IMR-90 (cell line): ENCODE measurements around the gene TRAT1. TPM values are rescaled to one million over a fixed set of nuclear protein-coding genes. Genes with fewer than 3 reads are reported as not detected.

Experiments
- ATAC-seq: fragments of 200-7000 bp; cut with Tn5 transposase; 2 replicates; pipeline ENCODE4 v1.9.1; 2020; ENCODE audit warnings: low read depth, mild to moderate bottlenecking, moderate library complexity
- BruUV-seq: library from RNA; stranded (reverse); fragments of 400-500 nt; replicated peaks from 2 replicates; lab custom pipeline; 2021; lab: Mats Ljungman, UMichigan
- CTCF ChIA-PET: fragments of 300-600 bp; formaldehyde crosslinking; extraction: SDS; loops from one replicate; lab custom pipeline; 2021; ENCODE audit warnings: antibody characterized with exemption; lab: Yijun Ruan, JAX
- POLR2A ChIA-PET: fragments of 300-600 bp; sonication (Branson Sonifier 250); formaldehyde crosslinking; loops from one replicate; lab custom pipeline; 2022; ENCODE audit warnings: antibody characterized with exemption; ENCODE audit not compliant: unreplicated experiment; lab: Charles Lee
- DNase-seq: peaks from one replicate; pipeline ENCODE4 v3.0.0; 2013
- H2AFZ ChIP-seq: replicated peaks from 2 replicates; pipeline ENCODE3; 2013; ENCODE audit warnings: low read length, mild to moderate bottlenecking; ENCODE audit not compliant: poor library complexity
- H2AK5ac ChIP-seq: 2 replicates; pipeline ENCODE4 v1.6.1; 2013; ENCODE audit warnings: low read depth, low read length, inconsistent platforms
- H2AK9ac ChIP-seq: replicated peaks from 2 replicates; pipeline ENCODE3; 2013; ENCODE audit warnings: mild to moderate bottlenecking, low read depth, low read length, moderate library complexity; ENCODE audit not compliant: poor library complexity
- H2BK120ac ChIP-seq: 2 replicates; pipeline ENCODE4 v1.6.1; 2013; ENCODE audit warnings: low read depth, low read length, inconsistent platforms
- H2BK15ac ChIP-seq: 3 replicates; pipeline ENCODE4 v1.6.1; 2013; ENCODE audit warnings: low read depth, low read length, inconsistent platforms
- H2BK20ac ChIP-seq: 2 replicates; pipeline ENCODE4 v1.6.1; 2013; ENCODE audit warnings: low read depth, mild to moderate bottlenecking, inconsistent platforms, low read length, moderate library complexity
- H2BK5ac ChIP-seq: 2 replicates; pipeline ENCODE4 v1.6.1; 2013; ENCODE audit warnings: mild to moderate bottlenecking, low read depth, low read length, inconsistent platforms; ENCODE audit not compliant: poor library complexity, severe bottlenecking
- H3K14ac ChIP-seq: replicated peaks from 2 replicates; pipeline ENCODE4 v1.6.1; 2013; ENCODE audit warnings: low read depth, low read length, inconsistent platforms
- H3K18ac ChIP-seq: 2 replicates; pipeline ENCODE4 v1.6.1; 2013; ENCODE audit warnings: low read depth, low read length, control low read depth
- H3K23ac ChIP-seq: 2 replicates; pipeline ENCODE4 v1.6.1; 2013; ENCODE audit warnings: low read depth, low read length, inconsistent platforms
- H3K27ac ChIP-seq: 2 replicates; pipeline ENCODE4 v1.5.1; 2013; ENCODE audit warnings: mild to moderate bottlenecking, control low read depth, low read length; ENCODE audit not compliant: insufficient read depth
- H3K27me3 ChIP-seq: 2 replicates; pipeline ENCODE4 v1.6.1; 2013; ENCODE audit warnings: low read length; ENCODE audit not compliant: control insufficient read depth, insufficient read depth
- H3K36me3 ChIP-seq: 2 replicates; pipeline ENCODE4 v1.6.1; 2013; ENCODE audit warnings: low read length, mixed read lengths; ENCODE audit not compliant: control insufficient read depth, insufficient read depth
- H3K4ac ChIP-seq: 2 replicates; pipeline ENCODE4 v1.6.1; 2013; ENCODE audit warnings: low read depth, low read length, inconsistent platforms
- H3K4me1 ChIP-seq: 2 replicates; pipeline ENCODE4 v1.6.1; 2013; ENCODE audit warnings: low read length, mixed read lengths; ENCODE audit not compliant: control insufficient read depth, insufficient read depth
- H3K4me2 ChIP-seq: 2 replicates; pipeline ENCODE4 v1.6.1; 2013; ENCODE audit warnings: low read depth, mild to moderate bottlenecking, control low read depth, low read length, moderate library complexity
- H3K4me3 ChIP-seq: 2 replicates; pipeline ENCODE4 v1.5.1; 2013; ENCODE audit warnings: low read depth, mild to moderate bottlenecking, control low read depth, low read length, moderate library complexity; ENCODE audit not compliant: insufficient read depth
- H3K56ac ChIP-seq: 2 replicates; pipeline ENCODE4 v1.6.1; 2013; ENCODE audit warnings: low read length, inconsistent platforms; ENCODE audit not compliant: insufficient read depth; ENCODE audit errors: extremely low read depth
- H3K79me1 ChIP-seq, 2 experiments: 2 replicates each; pipeline ENCODE4 v1.6.1; 2013; ENCODE audit warnings: low read length in 2 of 2, inconsistent platforms in 1 of 2, low read depth in 1 of 2
- H3K9ac ChIP-seq: 2 replicates; pipeline ENCODE4 v1.6.1; 2013; ENCODE audit warnings: low read depth, low read length, control low read depth
- H3K9me1 ChIP-seq: 2 replicates; pipeline ENCODE4 v1.6.1; 2013; ENCODE audit warnings: low read length, inconsistent platforms; ENCODE audit not compliant: insufficient read depth
- H3K9me3 ChIP-seq: 2 replicates; pipeline ENCODE4 v1.6.1; 2013; ENCODE audit warnings: low read length; ENCODE audit not compliant: control insufficient read depth, insufficient read depth
- H4K20me1 ChIP-seq: 2 replicates; pipeline ENCODE4 v1.6.1; 2013; ENCODE audit warnings: low read length, inconsistent platforms; ENCODE audit not compliant: insufficient read depth
- H4K5ac ChIP-seq: 2 replicates; pipeline ENCODE4 v1.6.1; 2013; ENCODE audit warnings: mild to moderate bottlenecking, low read depth, low read length, control low read depth
- H4K8ac ChIP-seq, 2 experiments: 2 replicates each; pipeline ENCODE4 v1.6.1; 2013; ENCODE audit warnings: low read depth in 2 of 2, low read length in 2 of 2, control low read depth in 1 of 2, inconsistent platforms in 1 of 2
- H4K91ac ChIP-seq: 2 replicates; pipeline ENCODE4 v1.6.1; 2013; ENCODE audit warnings: low read depth, low read length, inconsistent platforms; ENCODE audit not compliant: insufficient read depth
- BHLHE40 ChIP-seq: fragments of 150-350 bp; IDR thresholded peaks from 2 replicates; pipeline ENCODE4 v1.6.1; 2016; ENCODE audit warnings: mild to moderate bottlenecking, low read depth, low read length
- CEBPB ChIP-seq: IDR thresholded peaks from 2 replicates; pipeline ENCODE4 v1.6.1; 2012; ENCODE audit warnings: low read depth, low read length, improper control_type of control experiment
- CHD1 ChIP-seq: IDR thresholded peaks from 2 replicates; pipeline ENCODE4 v1.6.1; 2012; ENCODE audit warnings: low read depth, low read length, improper control_type of control experiment
- CTCF ChIP-seq: conservative IDR thresholded peaks from 2 replicates; pipeline ENCODE4 v1.5.1; 2012; ENCODE audit warnings: mild to moderate bottlenecking, low read depth, low read length, improper control_type of control experiment
- ELK1 ChIP-seq: fragments of 150-350 bp; IDR thresholded peaks from 2 replicates; pipeline ENCODE4 v1.6.1; 2016; ENCODE audit warnings: low read depth, mild to moderate bottlenecking, low read length, moderate library complexity, borderline replicate concordance
- MAFK ChIP-seq: IDR thresholded peaks from 2 replicates; pipeline ENCODE4 v1.6.1; 2012; ENCODE audit warnings: low read depth, low read length, improper control_type of control experiment
- MAZ ChIP-seq: IDR thresholded peaks from 2 replicates; pipeline ENCODE4 v1.6.1; 2012; ENCODE audit warnings: low read depth, mild to moderate bottlenecking, low read length, improper control_type of control experiment, moderate library complexity, borderline replicate concordance
- MXI1 ChIP-seq: IDR thresholded peaks from 2 replicates; pipeline ENCODE4 v1.6.1; 2012; ENCODE audit warnings: low read depth, mild to moderate bottlenecking, low read length, moderate library complexity, borderline replicate concordance
- NFE2L2 ChIP-seq: fragments of 150-350 bp; IDR thresholded peaks from 2 replicates; pipeline ENCODE4 v1.6.1; 2016; ENCODE audit warnings: low read depth, mild to moderate bottlenecking, low read length
- RAD21 ChIP-seq: IDR thresholded peaks from 2 replicates; pipeline ENCODE4 v1.6.1; 2012; ENCODE audit warnings: low read length, improper control_type of control experiment
- RFX5 ChIP-seq: IDR thresholded peaks from 2 replicates; pipeline ENCODE4 v1.8.0; 2012; ENCODE audit warnings: low read depth, mild to moderate bottlenecking, low read length, moderate library complexity
- SMC3 ChIP-seq: fragments of 150-350 bp; IDR thresholded peaks from 2 replicates; pipeline ENCODE4 v1.6.1; 2016; ENCODE audit warnings: low read depth, mild to moderate bottlenecking, antibody characterized with exemption, low read length, moderate library complexity
- USF2 ChIP-seq: fragments of 150-350 bp; IDR thresholded peaks from 2 replicates; pipeline ENCODE4 v1.6.1; 2017; ENCODE audit warnings: mild to moderate bottlenecking, antibody characterized with exemption, low read length, low read depth
- WGBS, 2 experiments: methylation state at CpG; one replicate each; pipeline versions ENCODE4 v1.1.5 to v1.1.7; 2013; ENCODE audit warnings: missing lambda C conversion rate in 2 of 2; ENCODE audit not compliant: insufficient read length in 1 of 2; ENCODE audit errors: extremely low coverage in 2 of 2; 5-methylcytosine and 5-hydroxymethylcytosine counted together
- dilution Hi-C: fragments of 300-500 bp; cut with HindIII; formaldehyde crosslinking; loops from one replicate; pipeline ENCODE4 v1.14.3; 2018; ENCODE audit warnings: low sequenced_read_pairs; ENCODE audit not compliant: unreplicated experiment
- in situ Hi-C: fragments of 300-500 bp; cut with MboI; formaldehyde crosslinking; loops from 3 replicates; pipeline ENCODE4 v1.14.3; 2019; ENCODE audit warnings: low sequenced_read_pairs, inconsistent platforms, mixed read lengths
- intact Hi-C: fragments of 100-400 bp; cut with micrococcal nuclease; formaldehyde crosslinking; loops from 2 replicates; pipeline ENCODE4 v1.10.0; 2022
- polyA plus RNA-seq, 3 experiments: library from polyadenylated mRNA; depleted of rRNA; stranded (reverse); fragments of >200 nt; gene quantifications; 2 replicates each; pipeline ENCODE4 v1.2.3, GENCODE V29; 2012; ENCODE audit warnings: low replicate concordance in 1 of 3
- total RNA-seq: library from RNA; depleted of rRNA; stranded (reverse); fragments of >200 nt; gene quantifications from 2 replicates; pipeline ENCODE4 v1.2.3, GENCODE V29; 2012

TRAT1 gene
- total and polyA plus RNA-seq, 2 of the 4 experiments (the other 2 are of a cell fraction): not detected

GRCh38 chr3:108862865-108863798 is 40.5 kb downstream of the TRAT1 start:
- peak overlapping the region; percentile 46; the same call in 1 of the 2 replicates for H3K27ac ChIP-seq
- H2AK9ac ChIP-seq: no peak overlapping the region
- no TSS peak for BruUV-seq
- no peak overlapping the region for H3K9ac ChIP-seq
- H4K5ac ChIP-seq: no peak overlapping the region
- no peak overlapping the region for H3K14ac ChIP-seq
- H2BK5ac ChIP-seq: no peak overlapping the region
- no peaks in the 10 kb centered on the region for H3K79me1 ChIP-seq
- H3K9me1 ChIP-seq: 0 out of 2 replicates have a peak, but pooled peaks cover 4% of the 10 kb centered on the region
- no peaks in the 10 kb centered on the region for H3K36me3 ChIP-seq
- H3K9me3 ChIP-seq: no peaks in the 10 kb centered on the region
- intact Hi-C loops: no loop called here
- H2AK5ac ChIP-seq: no peak overlapping the region
- H3K4me2 ChIP-seq: no peak overlapping the region
- no peak overlapping the region for H3K23ac ChIP-seq
- H3K4me1 ChIP-seq: peaks cover 6% of the 10 kb centered on the region; the same call in 1 of the 2 replicates
- WGBS, 2 experiments: no CpG with 5 or more reads among the region's 7 CpGs
- H4K20me1 ChIP-seq: no peaks in the 10 kb centered on the region
- dilution Hi-C loops: no loop called here
- H2AFZ ChIP-seq: no peak overlapping the region
- ChIA-PET CTCF (no interaction called here), POLR2A (no interaction called here)
- no peak overlapping the region for H3K18ac ChIP-seq
- no peaks in the 10 kb centered on the region for H3K27me3 ChIP-seq
- ATAC-seq (peak; percentile 93), DNase-seq (peak; percentile 92)
- H4K8ac ChIP-seq: no peak overlapping the region
- 0 out of 2 replicates have a peak overlapping the region, but pooled peaks have one; percentile 12 for H4K91ac ChIP-seq
- H3K4ac ChIP-seq: no peak overlapping the region
- no peak overlapping the region for H2BK20ac ChIP-seq
- in situ Hi-C loops: no loop called here
- no peak overlapping the region for H3K56ac ChIP-seq
- H3K4me3 ChIP-seq: no peak overlapping the region
- no peak overlapping the region for H2BK120ac ChIP-seq
- no peak overlapping the region for H2BK15ac ChIP-seq
- TF ChIP-seq MAZ: no peak
- TF ChIP-seq MXI1: no peak
- TF ChIP-seq RAD21: no peak
- no peak for TF ChIP-seq SMC3
- no peak for TF ChIP-seq NFE2L2
- TF ChIP-seq RFX5: no peak
- TF ChIP-seq CHD1: no peak
- peak; percentile 64 for TF ChIP-seq USF2
- no peak for TF ChIP-seq CTCF
- TF ChIP-seq CEBPB: peak; percentile 73
- TF ChIP-seq MAFK: peak; percentile 59
- no peak for TF ChIP-seq BHLHE40
- no peak for TF ChIP-seq ELK1
